Endometrial microvascular endothelial cells (primary cell): ENCODE data around the gene FSTL4. TPM values are rescaled to one million over a fixed set of nuclear protein-coding genes. Genes with fewer than 3 reads are reported as not detected.

Source experiments
- in situ Hi-C: cut with HindIII; loops from 2 replicates; pipeline ENCODE4 v1.10.0; 2017; ENCODE audit warnings: low sequenced_read_pairs, low pct_unique_long_range_greater_than_20kb; ENCODE audit errors: inconsistent ontology term
- total RNA-seq: library from RNA; depleted of rRNA; stranded (reverse); fragments of >200 nt; gene quantifications from one replicate; pipeline ENCODE4 v1.2.3, GENCODE V29; 2015; ENCODE audit errors: inconsistent ontology term

FSTL4 gene
- total RNA-seq, 1 donor from 2014 or later, result not detected

DNA sequence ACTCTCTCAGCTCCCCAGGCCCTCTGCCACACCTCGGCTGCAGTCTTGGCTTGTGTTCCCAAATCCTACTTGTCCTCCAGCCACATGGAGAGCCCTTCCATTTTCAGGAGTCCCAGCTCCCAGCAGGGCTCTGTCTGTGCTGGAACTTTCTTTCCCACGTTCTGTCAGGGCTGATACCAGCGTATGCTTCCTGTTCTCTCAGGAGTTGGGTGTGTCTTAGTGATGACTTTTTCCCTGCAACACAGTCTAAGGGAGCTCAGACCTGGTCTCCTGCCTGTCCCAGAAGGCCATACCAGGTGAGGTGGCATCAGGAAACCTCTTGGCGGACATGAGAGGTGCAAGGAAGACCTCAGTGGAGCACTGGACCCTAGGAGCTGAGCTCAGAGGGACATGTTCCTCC, 334.0 kb downstream of the FSTL4 start:
- in situ Hi-C loops, result no loop called here

GRCh38 chr5:133277744-133278143, 334.6 kb downstream of the FSTL4 start:
- in situ Hi-C loops, result no loop called here

GRCh38 chr5:133276171-133276570, 336.2 kb downstream of the FSTL4 start:
- in situ Hi-C loops, result no loop called here

DNA sequence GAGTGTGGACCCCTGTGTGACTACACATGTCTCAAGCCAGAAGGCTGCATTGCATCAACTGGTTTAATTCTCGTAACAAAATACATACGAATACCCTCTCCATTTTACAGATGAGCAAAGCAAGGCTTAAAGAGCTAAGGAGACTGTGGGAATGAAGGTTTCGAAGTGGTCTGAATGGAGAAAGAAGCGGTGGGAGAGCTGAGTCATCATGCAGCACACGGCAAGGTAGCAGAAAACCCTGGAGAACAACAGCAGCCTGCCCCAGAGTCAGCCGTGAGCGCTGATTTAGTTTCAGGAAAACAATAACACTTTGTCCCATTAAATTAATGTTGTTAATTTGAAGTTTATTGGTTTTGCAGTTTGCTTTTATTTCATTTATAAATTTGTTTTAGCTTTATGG, 336.7 kb downstream of the FSTL4 start:
- in situ Hi-C loops, result no loop called here

DNA sequence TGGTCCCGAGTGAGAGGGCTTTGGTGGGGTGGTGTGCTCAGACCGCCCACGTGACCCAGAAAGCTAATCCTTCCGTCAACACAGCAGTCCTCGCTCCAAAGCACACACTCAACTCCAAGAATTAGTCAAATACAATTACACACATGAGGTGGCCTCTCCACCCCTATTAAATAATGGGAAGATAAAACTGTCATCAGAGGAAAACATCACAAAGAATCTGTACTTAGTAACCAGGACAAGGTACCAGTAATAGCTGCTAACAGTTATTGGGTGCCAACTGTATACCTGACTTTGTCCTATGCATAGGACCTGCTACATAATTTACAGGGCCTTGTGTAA, 337.8 kb downstream of the FSTL4 start:
- in situ Hi-C loops, result no loop called here

DNA sequence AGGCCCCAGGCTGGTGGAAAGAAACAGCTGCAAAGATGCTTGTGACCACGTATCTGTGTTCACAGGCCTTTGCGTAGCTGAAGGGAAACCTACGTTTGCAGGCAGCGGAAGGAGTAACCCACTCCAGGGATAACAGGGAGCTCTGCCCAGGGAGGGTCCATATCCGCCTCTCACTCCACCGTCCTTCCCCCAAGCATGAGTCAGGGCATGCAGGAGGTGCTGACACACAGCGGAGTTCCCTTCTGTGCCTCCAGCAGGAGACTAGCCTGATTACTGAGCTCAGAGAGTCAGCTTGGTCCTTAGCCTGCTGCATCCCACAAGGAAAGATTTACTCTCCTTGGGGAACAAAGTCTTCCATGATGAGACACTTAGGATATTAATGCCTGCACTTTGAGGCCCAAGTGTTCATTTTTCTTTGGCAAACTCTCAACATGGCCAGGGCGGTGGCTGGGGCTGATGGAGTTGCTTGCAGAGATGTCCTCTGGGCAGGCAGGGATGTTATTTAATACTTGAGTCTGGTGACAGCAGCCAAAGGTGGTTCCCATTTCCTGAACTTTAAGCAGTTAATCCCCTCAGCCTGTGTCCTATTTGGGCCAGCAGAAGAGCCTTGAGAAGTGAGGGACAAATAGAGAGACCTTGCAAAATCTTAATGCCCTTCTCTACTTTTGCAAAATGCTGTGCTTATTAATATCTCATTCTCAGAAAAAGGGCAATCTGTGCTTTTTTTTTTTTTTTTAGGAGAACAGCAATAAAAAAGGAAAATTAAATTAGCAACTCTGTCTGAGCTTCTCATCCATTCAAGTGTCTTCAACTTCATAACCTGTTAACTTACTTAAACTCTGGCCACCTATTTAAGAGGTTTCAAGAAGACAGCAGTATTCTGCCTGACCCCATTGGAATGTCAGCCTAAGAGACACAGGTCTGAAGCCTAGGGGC, 338.4 kb downstream of the FSTL4 start:
- in situ Hi-C loops, result no loop called here

DNA sequence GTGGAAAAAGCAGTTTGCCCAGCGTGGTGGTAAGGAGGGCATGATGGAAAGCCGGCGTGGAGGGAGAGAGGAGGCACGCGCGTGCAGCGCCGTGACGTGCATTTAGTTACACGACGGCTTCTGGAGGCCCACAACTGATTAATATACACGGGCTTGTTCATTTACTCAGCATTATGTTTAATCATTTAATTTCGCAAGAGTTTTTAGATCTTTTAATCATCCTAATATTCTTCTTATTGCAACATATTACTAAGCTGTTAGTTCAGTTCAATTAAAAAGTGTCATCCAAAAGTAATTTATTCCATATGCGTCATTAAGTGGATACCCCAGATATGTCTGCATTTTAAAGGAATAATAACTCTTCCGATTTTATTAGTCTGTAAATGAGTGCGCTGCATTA, 340.0 kb downstream of the FSTL4 start:
- in situ Hi-C loops, result no loop called here

DNA sequence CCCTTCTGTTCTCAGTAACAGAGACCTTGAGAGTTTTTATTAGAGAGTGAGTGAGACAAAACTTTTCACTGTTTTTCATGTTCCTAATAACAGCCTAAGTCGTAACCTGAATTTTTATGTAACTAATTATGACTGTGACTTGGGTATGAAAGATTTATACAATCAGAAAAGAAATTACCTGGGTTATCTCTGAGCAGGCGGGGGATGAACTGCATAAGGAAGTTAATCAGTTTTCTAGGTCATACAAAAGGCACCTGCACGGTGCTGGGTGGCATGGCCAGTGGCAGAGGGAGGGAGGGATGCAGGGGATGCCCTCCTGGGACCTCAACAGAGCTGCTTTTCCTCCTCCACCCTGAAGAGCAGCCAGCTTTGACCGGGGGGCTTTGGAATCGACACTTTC, 340.7 kb downstream of the FSTL4 start:
- in situ Hi-C loops, result no loop called here

DNA sequence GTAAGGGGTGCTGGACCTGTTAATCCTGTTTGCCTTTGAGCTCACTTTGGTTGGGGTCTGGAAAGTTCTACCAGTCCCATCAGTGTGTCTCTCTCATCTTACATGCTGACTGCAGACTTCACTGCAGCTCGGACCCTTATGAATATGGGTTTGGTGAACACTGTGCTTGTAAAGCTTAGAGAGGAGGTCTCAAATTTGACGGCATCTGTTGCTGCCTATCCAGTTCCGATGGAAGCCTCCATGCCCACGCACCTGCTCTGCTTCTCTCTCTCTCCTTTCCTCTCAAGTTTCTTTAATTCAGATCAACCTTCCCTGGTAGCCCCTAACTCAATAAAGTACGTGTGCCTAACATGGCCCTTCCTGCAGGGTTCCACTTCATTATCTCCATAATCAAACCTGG, 342.6 kb downstream of the FSTL4 start:
- in situ Hi-C loops, result no loop called here

DNA sequence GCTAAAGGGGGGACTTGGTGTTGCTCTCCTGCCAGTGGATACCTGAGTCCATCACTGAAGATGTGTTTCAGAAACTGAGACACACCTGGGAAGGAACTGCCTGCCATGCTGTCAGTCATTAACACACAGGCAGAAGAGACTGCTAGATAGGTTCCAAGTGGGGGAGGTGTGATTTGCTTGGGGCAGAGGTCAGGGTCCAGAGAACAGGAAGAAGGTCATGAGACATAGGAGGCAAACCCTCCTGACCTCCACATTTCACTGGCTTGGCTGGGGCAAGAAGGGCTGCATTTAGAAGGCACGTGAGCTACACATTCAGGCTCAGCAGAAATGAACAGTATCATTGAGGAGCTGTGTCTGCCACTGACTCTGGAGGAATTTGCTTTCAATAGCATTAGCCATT, 344.7 kb downstream of the FSTL4 start:
- in situ Hi-C loops, result no loop called here

GRCh38 chr5:133266966-133267365, 345.4 kb downstream of the FSTL4 start:
- in situ Hi-C loops, result no loop called here

DNA sequence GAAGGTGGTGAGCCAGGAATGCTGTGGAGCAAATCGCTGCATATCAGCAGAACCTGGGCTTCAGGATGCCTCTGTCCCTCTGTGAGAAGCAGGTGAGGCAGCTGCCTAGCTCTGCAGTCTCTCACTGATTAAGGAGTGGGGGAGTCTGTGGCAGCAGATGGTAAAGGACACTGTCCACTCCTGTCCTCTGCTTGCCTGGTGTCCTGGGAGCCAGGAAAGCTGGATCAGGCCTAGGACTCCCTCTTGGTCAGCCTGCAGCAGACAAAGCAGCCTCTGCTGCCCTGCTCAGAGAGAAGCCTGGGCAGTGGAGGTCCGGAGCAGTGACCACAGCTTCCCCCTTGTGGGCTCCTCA, 345.8 kb downstream of the FSTL4 start:
- in situ Hi-C loops, result no loop called here

- in situ Hi-C loops, result no loop called here
Observed at GRCh38 chr5:133265720-133266526, 346.4 kb downstream of the FSTL4 start.

GRCh38 chr5:133265257-133265656, 347.1 kb downstream of the FSTL4 start:
- in situ Hi-C loops, result no loop called here

DNA sequence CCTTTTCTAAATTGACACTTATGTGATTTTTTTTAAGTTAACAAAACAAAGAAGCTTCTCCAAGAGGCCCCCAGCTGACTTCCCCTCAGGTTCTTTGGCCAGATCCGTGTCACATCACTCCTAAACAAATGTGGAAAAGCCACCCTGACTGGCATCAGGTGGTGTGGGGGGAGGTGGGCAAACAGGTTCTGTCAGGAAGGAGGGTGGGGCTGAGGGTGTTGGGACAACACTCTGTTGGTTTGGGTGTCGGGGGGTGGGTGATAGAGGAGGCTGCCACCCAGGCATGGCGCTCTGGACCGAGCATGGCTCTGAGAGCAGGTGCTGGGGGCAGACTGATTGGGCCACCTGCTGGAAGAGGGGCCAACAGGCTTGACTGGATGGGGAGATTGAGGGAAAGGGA, 349.7 kb downstream of the FSTL4 start:
- in situ Hi-C loops, result no loop called here

DNA sequence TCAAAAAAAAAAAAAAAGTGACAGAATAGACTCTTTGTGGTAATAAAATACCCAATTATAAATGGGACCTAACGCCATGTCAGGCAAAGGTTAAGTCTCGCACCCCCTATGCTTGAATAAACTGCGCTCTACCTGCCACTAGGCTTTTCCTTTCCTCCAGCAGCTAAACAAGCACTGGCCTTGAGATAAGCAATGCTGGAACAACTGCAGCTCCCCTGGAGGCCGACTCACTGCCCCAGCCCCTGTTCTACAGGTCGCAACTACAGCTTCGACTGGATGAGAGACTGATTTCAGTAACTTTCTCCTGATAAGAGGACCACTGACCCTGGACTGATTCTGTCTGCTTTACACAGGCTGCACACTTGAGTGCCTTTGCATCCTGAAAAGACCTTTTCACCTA, 350.3 kb downstream of the FSTL4 start:
- in situ Hi-C loops, result no loop called here

DNA sequence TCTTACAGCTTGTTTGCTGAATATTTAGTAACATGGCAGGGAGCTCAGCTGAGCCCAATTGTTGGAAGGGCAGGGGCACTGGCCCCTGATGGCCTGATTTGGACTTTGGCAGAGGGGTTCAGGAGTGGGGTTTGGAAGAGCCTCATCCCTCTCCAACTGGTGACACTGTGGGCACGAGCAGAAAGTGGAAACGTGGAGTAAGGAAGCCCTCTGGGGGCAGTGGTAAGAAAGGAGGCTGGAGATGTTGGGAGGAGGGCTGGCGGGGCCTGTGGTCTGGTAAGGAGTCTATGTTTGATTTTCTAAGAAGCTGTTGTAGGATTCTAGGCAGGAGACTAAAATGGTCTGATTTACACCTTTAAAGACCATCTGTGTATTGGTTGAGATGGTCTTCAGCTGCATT, 351.6 kb downstream of the FSTL4 start:
- in situ Hi-C loops, result no loop called here

GRCh38 chr5:133259199-133259997, 352.9 kb downstream of the FSTL4 start:
- in situ Hi-C loops, result no loop called here

- in situ Hi-C loops, result no loop called here
Observed at GRCh38 chr5:133257977-133258376, 354.4 kb downstream of the FSTL4 start.
